ENCODE data around the gene MME.

MME gene

DNA sequence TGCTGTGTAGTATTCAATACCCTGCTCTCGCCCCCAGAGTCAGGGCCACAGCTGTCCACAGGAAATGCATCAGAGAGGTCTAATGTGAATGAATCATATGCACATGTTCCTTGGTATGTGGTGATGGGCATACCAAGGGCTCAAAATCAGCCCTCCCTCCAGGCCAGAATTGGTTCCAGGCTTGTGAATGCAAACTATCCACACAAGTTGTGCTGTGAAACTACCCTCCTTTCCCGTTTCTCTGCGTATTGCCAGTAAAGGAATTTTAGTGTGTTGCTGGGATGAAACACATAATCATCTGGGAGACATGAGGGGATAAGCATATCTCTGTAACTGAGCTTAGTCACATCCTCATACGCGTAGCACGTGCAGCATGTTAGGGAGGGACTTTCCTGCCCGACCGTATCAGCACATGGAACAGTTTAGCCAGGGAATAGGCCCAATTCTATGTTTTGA, 9.2 kb upstream of the MME start:
- TF ChIP-seq SIN3A (IDR thresholded peaks at IDR 0.05; ENCODE audit: borderline replicate concordance, insufficient read depth, low read length) (no peak), TAF1 (IDR thresholded peaks at IDR 0.05; ENCODE audit: borderline replicate concordance, insufficient read depth, low read length) (no peak), POLR2AphosphoS5 (IDR thresholded peaks at IDR 0.05; ENCODE audit: low read depth, low read length) (no peak), FOXP2 (optimal IDR thresholded peaks at IDR 0.05; ENCODE audit: borderline replicate concordance, extremely low read depth, extremely low read length, insufficient read depth) (no peak), REST (IDR thresholded peaks at IDR 0.05; ENCODE audit: insufficient read depth in 1 of 2, low read depth in 2 of 2, low read length in 2 of 2) (no peak)

DNA sequence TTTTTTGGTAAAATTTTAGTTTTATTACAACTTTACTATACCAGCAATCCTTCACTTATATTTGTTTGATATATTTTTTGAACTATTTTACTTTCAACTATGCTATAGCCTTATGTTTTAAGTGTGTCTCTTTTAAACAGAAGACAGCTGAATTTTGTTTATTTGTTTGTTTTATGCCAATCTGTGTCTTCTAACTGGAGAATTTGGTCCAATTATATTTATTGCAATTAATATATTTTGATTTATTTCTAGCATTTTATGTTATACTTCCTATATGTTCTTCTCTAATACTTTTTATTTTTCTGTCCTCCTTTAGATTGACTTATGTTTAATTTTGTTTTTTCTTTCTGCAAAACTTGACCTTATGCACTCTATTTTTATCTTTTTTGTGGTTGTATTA, 4.9 kb upstream of the MME start:
- TF ChIP-seq FOXP2 (optimal IDR thresholded peaks at IDR 0.05; ENCODE audit: borderline replicate concordance, extremely low read depth, extremely low read length, insufficient read depth) = no peak
- TF ChIP-seq POLR2AphosphoS5 (IDR thresholded peaks at IDR 0.05; ENCODE audit: low read depth, low read length) = no peak
- no peak for TF ChIP-seq TAF1 (IDR thresholded peaks at IDR 0.05; ENCODE audit: borderline replicate concordance, insufficient read depth, low read length)
- no peak for TF ChIP-seq SIN3A (IDR thresholded peaks at IDR 0.05; ENCODE audit: borderline replicate concordance, insufficient read depth, low read length)
- TF ChIP-seq REST (IDR thresholded peaks at IDR 0.05; ENCODE audit: insufficient read depth in 1 of 2, low read depth in 2 of 2, low read length in 2 of 2) = no peak

DNA sequence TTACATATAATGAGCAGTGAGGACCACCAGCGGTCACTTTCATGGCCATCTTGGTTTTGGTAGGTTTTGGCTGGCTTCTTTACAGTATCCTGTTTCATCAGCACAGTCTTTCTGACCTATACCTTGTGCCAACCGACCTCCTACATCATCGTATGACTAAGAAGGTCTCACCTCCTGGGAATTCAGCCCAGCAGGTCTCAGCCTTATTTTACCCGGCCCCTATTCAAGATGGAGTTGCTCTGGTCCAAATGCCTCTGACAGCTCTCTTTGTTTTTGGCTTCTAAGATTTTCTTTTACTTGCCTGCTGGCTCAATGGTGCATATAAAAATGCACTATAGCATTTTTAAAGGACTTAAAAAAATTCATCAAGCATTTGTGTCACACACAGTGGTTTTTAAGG, 3.2 kb upstream of the MME start:
- TF ChIP-seq FOXP2 (optimal IDR thresholded peaks at IDR 0.05; ENCODE audit: borderline replicate concordance, extremely low read depth, extremely low read length, insufficient read depth) = no peak
- TF ChIP-seq REST (IDR thresholded peaks at IDR 0.05; ENCODE audit: insufficient read depth in 1 of 2, low read depth in 2 of 2, low read length in 2 of 2) = no peak

DNA sequence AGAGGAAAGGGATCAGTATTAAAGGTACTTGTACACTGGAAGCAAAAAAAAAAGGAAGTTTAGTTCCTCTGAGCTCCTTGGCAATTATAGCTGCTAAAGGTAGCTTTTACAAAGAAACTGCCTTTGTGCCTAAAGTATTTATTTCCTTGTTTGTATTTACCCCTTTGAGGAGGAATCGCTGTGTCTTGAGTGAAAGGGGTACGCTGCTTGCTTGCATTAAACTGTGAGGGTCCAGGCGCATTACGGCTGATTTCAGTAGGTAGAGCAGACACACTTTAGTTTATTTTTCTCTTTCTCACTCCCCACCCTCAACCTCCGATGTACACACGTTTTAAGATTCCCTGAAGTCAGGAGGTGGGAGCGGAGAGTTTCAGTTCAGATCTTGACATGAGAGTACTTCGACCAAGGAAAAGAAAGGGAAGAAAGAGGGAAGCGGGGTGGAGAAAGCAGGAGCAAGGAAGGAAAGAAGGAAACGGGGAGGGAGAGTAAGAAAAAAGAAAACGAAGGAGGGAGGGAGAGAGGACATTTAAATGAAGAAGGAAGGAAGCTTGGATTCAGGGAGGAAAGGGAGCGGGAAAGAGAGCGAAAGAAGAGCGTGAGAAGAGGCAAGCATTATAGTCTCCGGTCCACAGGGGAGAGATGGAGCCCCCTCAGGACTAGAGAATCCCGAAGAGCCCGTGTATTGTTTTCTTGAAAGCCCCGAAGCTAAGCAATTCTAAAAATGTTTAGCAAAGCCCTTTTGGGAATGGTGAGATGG, 1.2 kb upstream of the MME start:
- TF ChIP-seq REST (IDR thresholded peaks at IDR 0.05; ENCODE audit: insufficient read depth in 1 of 2, low read depth in 2 of 2, low read length in 2 of 2) (no peak), TAF1 (IDR thresholded peaks at IDR 0.05; ENCODE audit: borderline replicate concordance, insufficient read depth, low read length) (no peak), FOXP2 (optimal IDR thresholded peaks at IDR 0.05; ENCODE audit: borderline replicate concordance, extremely low read depth, extremely low read length, insufficient read depth) (no peak), POLR2AphosphoS5 (IDR thresholded peaks at IDR 0.05; ENCODE audit: low read depth, low read length) (no peak), SIN3A (IDR thresholded peaks at IDR 0.05; ENCODE audit: borderline replicate concordance, insufficient read depth, low read length) (no peak)

- TF ChIP-seq POLR2AphosphoS5 (IDR thresholded peaks at IDR 0.05; ENCODE audit: low read depth, low read length) (no peak), TAF1 (IDR thresholded peaks at IDR 0.05; ENCODE audit: borderline replicate concordance, insufficient read depth, low read length) (no peak), SIN3A (IDR thresholded peaks at IDR 0.05; ENCODE audit: borderline replicate concordance, insufficient read depth, low read length) (no peak), FOXP2 (optimal IDR thresholded peaks at IDR 0.05; ENCODE audit: borderline replicate concordance, extremely low read depth, extremely low read length, insufficient read depth) (no peak), REST (IDR thresholded peaks at IDR 0.05; ENCODE audit: insufficient read depth in 1 of 2, low read depth in 2 of 2, low read length in 2 of 2) (no peak)
Measured at GRCh38 chr3:155079468-155079745, 712 bp upstream of the MME start.

All from PFSK-1 (cell line).